GM19463 (cell line): ENCODE results near the gene GLMN.
"Not testable (repeated sequence)": the region's sequence is repeated elsewhere in the genome, so short reads cannot be mapped to it uniquely, and the experiment has no call there.

ENCODE experiments used
- ATAC-seq: cut with Tn5 transposase; IDR thresholded peaks from one replicate; pipeline ENCODE4 v1.9.1; 2021; ENCODE audit warnings: mild to moderate bottlenecking, moderate library complexity; ENCODE audit not compliant: unreplicated experiment

Gene GLMN

GRCh38 chr1:92299477-92300150, 827 bp upstream of the GLMN start:
- ATAC-seq: no peak

DNA sequence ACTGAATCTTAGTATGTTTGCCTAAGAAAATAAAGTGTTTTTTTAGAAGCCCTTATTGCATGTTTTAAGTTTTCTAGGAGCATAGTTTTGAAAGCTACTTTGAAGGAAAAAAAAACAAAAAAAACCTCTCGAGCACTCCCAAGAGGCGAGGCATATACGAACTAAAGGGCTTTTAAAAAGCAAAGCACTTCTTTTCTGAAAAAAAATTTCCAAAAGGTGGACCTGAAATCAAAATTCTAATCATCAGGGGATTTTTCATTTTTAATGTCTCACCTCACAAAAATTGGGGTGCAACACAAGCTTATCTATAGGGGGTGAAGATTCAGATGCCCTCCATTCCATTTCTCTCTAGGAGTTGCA, 594 bp downstream of the GLMN start:
- no peak for ATAC-seq

DNA sequence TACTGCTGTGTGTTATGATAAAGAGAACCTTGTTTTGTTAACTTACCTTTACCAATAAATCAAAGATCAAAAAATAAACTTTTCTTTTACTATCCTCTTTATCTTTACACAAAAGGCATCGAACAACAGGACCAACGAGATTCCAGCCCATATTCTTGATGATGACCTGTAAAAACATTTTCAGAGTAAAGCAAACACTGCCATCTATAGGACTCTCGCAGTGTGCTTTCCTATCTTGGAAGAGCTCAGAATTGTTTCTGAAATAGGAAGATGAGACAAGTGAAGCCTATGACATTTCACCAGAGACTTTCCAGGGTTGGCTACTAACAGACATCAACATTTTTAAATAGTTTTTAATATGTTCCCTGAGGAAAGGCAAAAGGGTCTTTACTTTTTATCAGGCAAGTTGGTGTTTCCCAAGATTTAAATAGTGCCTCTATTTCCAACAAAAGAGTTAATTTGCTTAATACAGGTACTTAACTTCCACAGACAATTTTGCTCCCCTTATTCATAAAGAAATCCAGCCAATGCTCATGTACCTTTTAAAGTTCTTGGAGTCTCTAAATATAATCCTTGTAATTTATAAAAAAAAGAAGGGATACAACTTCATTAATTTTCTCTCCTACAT, 7.3 kb downstream of the GLMN start:
- no peak for ATAC-seq

DNA sequence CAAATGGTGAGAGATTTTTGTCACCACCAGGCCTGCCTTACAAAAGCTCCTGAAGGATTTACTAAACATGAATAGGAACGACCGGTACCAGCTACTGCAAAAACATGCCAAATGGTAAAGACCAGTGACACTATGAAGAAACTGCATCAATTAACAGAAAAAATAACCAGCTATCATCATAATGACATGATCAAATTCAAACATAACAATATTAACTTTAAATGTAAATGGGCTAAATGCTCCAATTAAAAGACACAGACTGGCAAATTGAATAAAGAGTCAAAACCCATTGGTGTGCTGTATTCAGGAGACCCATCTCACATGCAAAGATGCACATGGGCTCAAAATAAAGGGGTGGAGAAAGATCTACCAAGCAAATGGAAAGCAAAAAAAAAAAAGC, 17.4 kb downstream of the GLMN start:
- not testable (repeated sequence) for ATAC-seq

- ATAC-seq: not testable (repeated sequence)
Observed at GRCh38 chr1:92279781-92280180, 19.0 kb downstream of the GLMN start.

- no peak for ATAC-seq
Observed at GRCh38 chr1:92277105-92277723, 21.6 kb downstream of the GLMN start.

DNA sequence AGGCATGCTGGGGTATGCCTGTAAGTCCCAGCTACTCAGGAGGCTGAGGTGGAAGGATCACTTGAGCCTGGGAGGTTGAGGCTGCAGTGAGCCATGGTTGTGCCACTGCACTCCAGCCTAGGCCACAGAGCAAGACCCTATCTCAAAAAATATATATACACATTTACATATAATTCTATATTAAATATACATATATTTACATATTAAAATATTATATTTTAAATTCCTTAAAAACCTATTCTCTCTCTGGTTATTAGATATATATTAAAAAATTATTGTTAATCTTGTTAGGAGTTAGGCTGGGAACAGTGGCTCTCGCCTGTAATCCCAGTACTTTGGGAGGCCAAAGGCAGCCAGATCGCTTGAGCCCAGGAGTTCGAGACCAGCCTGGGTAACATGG, 22.7 kb downstream of the GLMN start:
- ATAC-seq: no peak

DNA sequence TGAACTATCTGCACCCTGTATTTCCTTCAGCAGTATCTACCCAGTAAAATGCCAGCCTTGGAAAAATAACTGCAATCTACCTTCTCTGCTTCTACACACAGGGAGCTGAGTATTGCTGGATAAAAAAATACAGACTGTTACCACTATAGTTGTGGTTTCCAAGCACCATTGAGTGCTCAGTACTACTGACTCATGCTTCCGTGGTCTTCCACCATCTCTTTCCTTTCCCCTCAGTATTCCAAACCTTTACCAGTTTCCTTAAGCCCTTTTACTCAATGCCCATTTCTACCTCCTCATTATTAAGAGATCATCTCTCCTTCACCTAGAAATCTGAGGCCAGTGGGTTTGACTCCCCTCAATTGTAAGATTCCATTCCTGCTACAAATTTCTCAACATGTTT, 23.8 kb downstream of the GLMN start:
- ATAC-seq: no peak

GRCh38 chr1:92273039-92273438, 25.7 kb downstream of the GLMN start:
- ATAC-seq: no peak

DNA sequence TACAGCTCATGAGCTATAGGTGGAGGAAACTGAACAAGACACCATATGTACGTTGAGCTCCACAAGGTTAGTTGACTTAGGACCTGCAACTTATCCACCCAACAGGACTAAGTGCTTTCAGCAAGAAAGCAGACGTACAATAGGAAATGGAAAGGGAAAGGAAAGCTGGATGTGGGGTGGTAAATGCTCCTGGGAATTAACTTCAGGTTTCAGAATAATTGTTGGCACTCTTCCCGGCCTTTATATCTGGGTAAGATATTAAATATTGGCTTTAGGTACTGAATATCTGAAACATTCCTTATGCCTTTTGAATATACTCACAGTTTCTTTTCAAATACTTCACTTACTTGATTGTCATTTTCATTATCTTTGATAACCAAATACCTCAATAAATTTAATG, 36.3 kb downstream of the GLMN start:
- ATAC-seq: no peak

DNA sequence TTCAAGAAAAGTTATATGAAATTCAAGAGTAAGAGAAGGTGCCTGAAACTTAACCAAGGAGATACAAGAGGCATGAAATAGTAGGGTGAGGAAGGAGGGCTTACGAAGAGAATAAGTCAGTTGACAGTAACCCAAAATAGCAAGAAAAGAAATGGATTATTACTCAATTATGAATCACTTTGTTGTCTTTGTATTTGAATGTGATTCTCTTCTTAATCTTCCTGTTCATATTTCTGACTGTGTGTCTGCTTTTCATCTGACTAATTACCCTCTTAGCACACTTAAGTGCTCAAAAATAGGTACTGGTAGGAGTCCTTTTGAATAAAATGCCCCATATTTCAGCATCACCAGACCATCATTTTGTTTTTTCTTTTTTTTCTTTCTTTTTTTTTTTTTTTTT, 39.4 kb downstream of the GLMN start:
- ATAC-seq: no peak

DNA sequence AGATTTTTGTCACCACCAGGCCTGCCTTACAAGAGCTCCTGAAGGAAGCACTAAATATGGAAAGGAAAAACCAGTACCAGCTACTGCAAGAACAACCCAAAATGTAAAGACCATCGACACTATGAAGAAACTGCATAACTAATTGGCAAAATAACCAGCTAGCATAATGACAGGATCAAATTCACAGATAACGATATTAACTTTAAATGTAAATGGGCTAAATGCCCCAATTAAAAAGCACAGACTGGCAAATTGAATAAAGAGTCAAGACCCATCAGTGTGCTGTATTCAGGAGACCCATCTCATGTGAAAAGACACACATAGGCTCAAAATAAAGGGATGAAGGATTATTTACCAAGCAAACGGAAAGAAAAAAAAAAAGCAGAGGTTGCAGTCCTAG, 44.1 kb downstream of the GLMN start:
- not testable (repeated sequence) for ATAC-seq

- ATAC-seq: no peak
Observed at GRCh38 chr1:92244376-92244775, 54.4 kb downstream of the GLMN start.

GRCh38 chr1:92240034-92240433, 58.8 kb downstream of the GLMN start:
- ATAC-seq: no peak

DNA sequence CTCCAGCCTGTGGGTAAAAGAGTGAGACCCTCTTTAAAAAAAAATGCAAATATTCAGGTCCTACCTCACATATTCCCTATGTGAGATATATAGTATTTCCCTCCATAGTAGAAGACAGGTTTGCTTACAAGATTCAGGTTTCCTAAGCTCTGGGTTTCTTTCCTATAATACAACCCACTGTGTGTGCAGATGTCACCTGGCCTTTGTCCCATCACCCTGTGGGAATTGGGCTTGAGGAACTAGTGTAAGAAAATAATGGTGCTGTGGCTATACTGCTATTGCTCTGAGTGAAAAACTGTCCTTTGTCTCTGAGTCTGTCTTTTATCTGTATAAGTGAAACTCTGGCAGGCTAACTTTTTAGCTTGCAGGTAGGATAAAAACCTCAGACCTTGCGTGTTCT, 68.1 kb downstream of the GLMN start:
- no peak for ATAC-seq

- ATAC-seq: no peak
Observed at GRCh38 chr1:92228401-92228800, 70.4 kb downstream of the GLMN start.

GRCh38 chr1:92219028-92219427, 79.8 kb downstream of the GLMN start:
- ATAC-seq: no peak

- ATAC-seq: no peak
Observed at GRCh38 chr1:92218559-92218958, 80.2 kb downstream of the GLMN start.

GRCh38 chr1:92217721-92218120, 81.1 kb downstream of the GLMN start, which contains the start of gene C1orf146:
Gene C1orf146, plus strand, starts transcription at chr1:92217915. Its CDS starts 13,506 bp downstream, at chr1:92231421.
- no peak for ATAC-seq

- no peak for ATAC-seq
Observed at GRCh38 chr1:92211166-92211565, 87.6 kb downstream of the GLMN start.

GRCh38 chr1:92210701-92211100, 88.1 kb downstream of the GLMN start:
- no peak for ATAC-seq

- no peak for ATAC-seq
Observed at GRCh38 chr1:92203105-92203504, 95.7 kb downstream of the GLMN start.
